Measurements from ENCODE around the gene LETM1. TPM values are rescaled to one million over a fixed set of nuclear protein-coding genes. Genes with fewer than 3 reads are reported as not detected.

The LETM1 gene
- total RNA-seq, 1 donor: 51.7 TPM

- TF ChIP-seq, protein P1, sequence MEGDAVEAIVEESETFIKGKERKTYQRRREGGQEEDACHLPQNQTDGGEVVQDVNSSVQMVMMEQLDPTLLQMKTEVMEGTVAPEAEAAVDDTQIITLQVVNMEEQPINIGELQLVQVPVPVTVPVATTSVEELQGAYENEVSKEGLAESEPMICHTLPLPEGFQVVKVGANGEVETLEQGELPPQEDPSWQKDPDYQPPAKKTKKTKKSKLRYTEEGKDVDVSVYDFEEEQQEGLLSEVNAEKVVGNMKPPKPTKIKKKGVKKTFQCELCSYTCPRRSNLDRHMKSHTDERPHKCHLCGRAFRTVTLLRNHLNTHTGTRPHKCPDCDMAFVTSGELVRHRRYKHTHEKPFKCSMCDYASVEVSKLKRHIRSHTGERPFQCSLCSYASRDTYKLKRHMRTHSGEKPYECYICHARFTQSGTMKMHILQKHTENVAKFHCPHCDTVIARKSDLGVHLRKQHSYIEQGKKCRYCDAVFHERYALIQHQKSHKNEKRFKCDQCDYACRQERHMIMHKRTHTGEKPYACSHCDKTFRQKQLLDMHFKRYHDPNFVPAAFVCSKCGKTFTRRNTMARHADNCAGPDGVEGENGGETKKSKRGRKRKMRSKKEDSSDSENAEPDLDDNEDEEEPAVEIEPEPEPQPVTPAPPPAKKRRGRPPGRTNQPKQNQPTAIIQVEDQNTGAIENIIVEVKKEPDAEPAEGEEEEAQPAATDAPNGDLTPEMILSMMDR (IDR thresholded peaks at IDR 0.05; ENCODE audit: insufficient read depth, low read length): no peak
- no peak for DNase-seq (ENCODE audit: low read depth)
- H3K4me3 ChIP-seq (ENCODE audit: low read depth, low read length): no peak overlapping the region
Observed at GRCh38 chr4:1786544-1787362, 69.2 kb downstream of the LETM1 start.

- no peak overlapping the region for H3K4me3 ChIP-seq (ENCODE audit: low read depth, low read length)
- no peak for DNase-seq (ENCODE audit: low read depth)
- TF ChIP-seq, protein P1 (IDR thresholded peaks at IDR 0.05; ENCODE audit: insufficient read depth, low read length): no peak
Observed at GRCh38 chr4:1785592-1785991, 70.4 kb downstream of the LETM1 start.

DNA sequence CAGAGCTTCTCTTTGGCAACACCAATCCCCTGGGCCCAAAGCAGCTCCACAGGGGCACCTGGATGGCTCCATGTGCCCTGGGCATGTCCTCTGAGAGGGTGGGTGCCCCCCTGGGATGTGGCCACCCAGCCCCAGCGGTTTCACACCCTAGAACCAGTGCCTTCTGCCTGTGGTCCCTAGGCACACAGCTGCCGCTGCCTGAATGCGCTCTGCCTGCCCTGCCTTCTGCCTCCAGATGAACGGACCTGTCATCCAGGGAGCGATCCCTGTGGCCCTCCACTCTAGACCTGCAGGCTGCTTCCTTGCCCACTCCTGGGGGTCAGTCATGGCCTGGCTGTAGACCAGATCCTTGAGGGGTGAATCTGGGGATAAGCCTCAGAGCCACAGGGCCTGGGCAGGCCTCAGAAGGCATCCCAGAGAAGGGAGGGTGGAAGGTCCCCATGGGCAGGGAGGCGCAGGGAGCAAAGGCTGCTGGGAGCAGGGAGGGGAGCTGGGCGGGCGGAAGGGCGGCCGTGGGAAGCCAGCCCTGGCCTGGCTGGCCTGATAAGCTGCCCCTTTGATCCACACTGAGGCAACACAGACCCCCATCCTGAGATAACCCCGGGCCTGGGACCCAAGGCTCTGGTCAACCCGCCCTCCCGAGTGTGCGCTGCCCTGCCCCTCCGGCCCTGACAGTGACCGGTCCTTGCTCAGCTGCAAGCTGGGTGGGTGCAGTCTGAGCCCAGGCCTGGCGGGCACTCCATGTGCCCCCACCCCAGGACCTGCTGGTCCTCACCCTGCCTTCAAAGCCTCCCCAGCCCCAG, 71.0 kb downstream of the LETM1 start:
- H3K4me3 ChIP-seq (ENCODE audit: low read depth, low read length): no peak overlapping the region
- DNase-seq (ENCODE audit: low read depth): no peak
- TF ChIP-seq, protein P1 (IDR thresholded peaks at IDR 0.05; ENCODE audit: insufficient read depth, low read length): no peak

DNA sequence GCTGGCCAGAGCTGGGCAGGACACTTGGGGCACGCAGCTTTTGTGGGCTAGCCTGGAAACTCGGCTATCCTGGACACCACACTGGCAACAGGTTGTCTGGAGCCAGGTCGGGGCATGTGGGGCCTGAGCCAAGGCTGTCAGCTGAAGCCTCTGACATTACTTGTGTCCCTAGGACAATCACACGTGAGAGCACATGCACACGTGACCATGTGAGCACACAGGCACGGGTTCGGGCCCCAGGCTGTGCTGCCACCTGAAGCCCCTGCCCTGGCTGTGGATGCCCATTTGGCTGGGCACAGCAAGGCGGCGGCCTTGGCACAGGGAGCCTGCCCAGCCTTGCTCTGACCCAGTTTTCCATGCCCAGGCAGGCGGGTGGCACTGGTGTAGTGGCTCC, 71.6 kb downstream of the LETM1 start:
- H3K4me3 ChIP-seq (ENCODE audit: low read depth, low read length): no peak overlapping the region
- TF ChIP-seq, protein P1 (IDR thresholded peaks at IDR 0.05; ENCODE audit: insufficient read depth, low read length): no peak
- DNase-seq (ENCODE audit: low read depth): no peak

DNA sequence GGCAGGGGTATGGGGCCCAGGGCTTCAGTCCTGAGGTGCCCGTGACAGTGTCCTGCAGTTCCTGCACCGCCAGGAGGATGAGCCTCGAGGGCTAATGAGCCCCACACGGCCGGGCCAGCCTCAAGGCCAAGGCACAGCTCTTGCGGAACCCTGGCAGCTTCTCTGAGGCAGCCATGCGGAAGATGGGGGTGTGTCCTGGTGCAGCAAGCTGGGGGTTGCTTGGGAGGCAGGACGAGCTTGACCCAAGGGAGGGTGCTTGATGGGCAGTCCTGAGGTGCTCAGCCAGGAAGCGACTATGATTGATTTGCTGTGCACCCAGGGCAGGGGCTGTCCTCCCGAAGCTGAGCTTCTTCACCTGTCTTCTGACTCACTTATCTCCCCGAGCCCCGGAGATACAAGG, 72.0 kb downstream of the LETM1 start:
- no peak overlapping the region for H3K4me3 ChIP-seq (ENCODE audit: low read depth, low read length)
- TF ChIP-seq, protein P1 (IDR thresholded peaks at IDR 0.05; ENCODE audit: insufficient read depth, low read length): no peak
- no peak for DNase-seq (ENCODE audit: low read depth)

GRCh38 chr4:1783015-1783414, 72.9 kb downstream of the LETM1 start:
- DNase-seq (ENCODE audit: low read depth): no peak
- TF ChIP-seq, protein P1 (IDR thresholded peaks at IDR 0.05; ENCODE audit: insufficient read depth, low read length): no peak
- H3K4me3 ChIP-seq (ENCODE audit: low read depth, low read length): no peak overlapping the region

Measured in fibroblast of the aortic adventitia (primary cell).